ENCODE measurements around the gene KLF2.
A peak's percentile ranks its signal among the peaks of the same experiment; 100 is the strongest.
"Not testable (repeated sequence)": the region's sequence is repeated elsewhere in the genome, so short reads cannot be mapped to it uniquely, and the experiment has no call there.

Gene KLF2

GRCh38 chr19:16324384-16325160, at the start of gene KLF2:
TSS of gene KLF2 (plus strand) at chr19:16324826. CDS start at chr19:16324924, 98 bp downstream.
- peak; percentile 78 to 83 for DNase-seq

- DNase-seq: no peak
Measured at GRCh38 chr19:16280306-16280705, 44.3 kb upstream of the KLF2 start.

- no peak for DNase-seq
Measured at GRCh38 chr19:16281743-16282142, 42.9 kb upstream of the KLF2 start.

GRCh38 chr19:16283210-16284061, 41.2 kb upstream of the KLF2 start:
- DNase-seq: peak; percentile 83 to 86

GRCh38 chr19:16284505-16284904, 40.1 kb upstream of the KLF2 start:
- no peak for DNase-seq

- DNase-seq: not testable (repeated sequence)
Measured at GRCh38 chr19:16285079-16285478, 39.5 kb upstream of the KLF2 start.

- DNase-seq: no peak
Measured at GRCh38 chr19:16285769-16286498, 38.7 kb upstream of the KLF2 start.

- DNase-seq: no peak
Measured at GRCh38 chr19:16288544-16288943, 36.1 kb upstream of the KLF2 start.

- no peak for DNase-seq
Measured at GRCh38 chr19:16289594-16289993, 35.0 kb upstream of the KLF2 start.

GRCh38 chr19:16290692-16291091, 33.9 kb upstream of the KLF2 start:
- DNase-seq: no peak

- no peak for DNase-seq
Measured at GRCh38 chr19:16293118-16294091, 31.2 kb upstream of the KLF2 start.

- no peak for DNase-seq
Measured at GRCh38 chr19:16295057-16295456, 29.6 kb upstream of the KLF2 start.

- no peak for DNase-seq
Measured at GRCh38 chr19:16296713-16297112, 27.9 kb upstream of the KLF2 start.

- no peak for DNase-seq
Measured at GRCh38 chr19:16297575-16298178, 26.9 kb upstream of the KLF2 start.

- DNase-seq: no peak
Measured at GRCh38 chr19:16298334-16298733, 26.3 kb upstream of the KLF2 start.

GRCh38 chr19:16301999-16302694, 22.5 kb upstream of the KLF2 start:
- DNase-seq: no peak

- DNase-seq: no peak
Measured at GRCh38 chr19:16303755-16304154, 20.9 kb upstream of the KLF2 start.

GRCh38 chr19:16304511-16304910, 20.1 kb upstream of the KLF2 start:
- DNase-seq: not testable (repeated sequence)

- DNase-seq: not testable (repeated sequence)
Measured at GRCh38 chr19:16305060-16305459, 19.6 kb upstream of the KLF2 start.

- no peak for DNase-seq
Measured at GRCh38 chr19:16306728-16307402, 17.8 kb upstream of the KLF2 start.
